GM20000 (cell line): ENCODE data around the gene ASF1B.

Experiments
- DNase-seq: peaks from one replicate; pipeline ENCODE4 v3.0.0; 2012; ENCODE audit warnings: low spot score
- TF ChIP-seq, protein P1 (sequence below): IDR thresholded peaks from 2 replicates; pipeline ENCODE4 v1.5.1; 2012; ENCODE audit warnings: mild to moderate bottlenecking, control low read depth; ENCODE audit errors: extremely low read depth, missing control alignments

Gene ASF1B

DNA sequence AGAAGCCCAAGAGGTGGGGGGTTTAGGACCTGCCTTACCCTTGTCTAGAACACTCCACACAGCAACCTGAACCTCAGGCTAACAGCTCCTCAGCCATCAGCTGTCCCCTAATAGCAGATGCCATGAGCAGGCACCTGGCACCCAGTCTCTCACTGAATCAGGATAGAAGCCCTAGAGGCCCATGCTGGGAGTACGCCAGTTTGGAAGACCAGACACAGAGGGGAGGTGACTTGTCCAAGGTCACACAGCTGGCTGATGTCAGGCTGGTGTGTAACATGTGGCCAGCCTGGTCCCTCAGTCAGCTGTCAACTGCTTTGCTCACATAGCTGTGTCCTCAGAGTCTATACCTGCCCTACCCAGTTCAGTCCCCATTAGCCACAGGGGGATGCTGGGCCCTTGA is 33.1 kb downstream of the ASF1B start:
- DNase-seq: no peak
- TF ChIP-seq, protein P1, sequence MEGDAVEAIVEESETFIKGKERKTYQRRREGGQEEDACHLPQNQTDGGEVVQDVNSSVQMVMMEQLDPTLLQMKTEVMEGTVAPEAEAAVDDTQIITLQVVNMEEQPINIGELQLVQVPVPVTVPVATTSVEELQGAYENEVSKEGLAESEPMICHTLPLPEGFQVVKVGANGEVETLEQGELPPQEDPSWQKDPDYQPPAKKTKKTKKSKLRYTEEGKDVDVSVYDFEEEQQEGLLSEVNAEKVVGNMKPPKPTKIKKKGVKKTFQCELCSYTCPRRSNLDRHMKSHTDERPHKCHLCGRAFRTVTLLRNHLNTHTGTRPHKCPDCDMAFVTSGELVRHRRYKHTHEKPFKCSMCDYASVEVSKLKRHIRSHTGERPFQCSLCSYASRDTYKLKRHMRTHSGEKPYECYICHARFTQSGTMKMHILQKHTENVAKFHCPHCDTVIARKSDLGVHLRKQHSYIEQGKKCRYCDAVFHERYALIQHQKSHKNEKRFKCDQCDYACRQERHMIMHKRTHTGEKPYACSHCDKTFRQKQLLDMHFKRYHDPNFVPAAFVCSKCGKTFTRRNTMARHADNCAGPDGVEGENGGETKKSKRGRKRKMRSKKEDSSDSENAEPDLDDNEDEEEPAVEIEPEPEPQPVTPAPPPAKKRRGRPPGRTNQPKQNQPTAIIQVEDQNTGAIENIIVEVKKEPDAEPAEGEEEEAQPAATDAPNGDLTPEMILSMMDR: no peak

DNA sequence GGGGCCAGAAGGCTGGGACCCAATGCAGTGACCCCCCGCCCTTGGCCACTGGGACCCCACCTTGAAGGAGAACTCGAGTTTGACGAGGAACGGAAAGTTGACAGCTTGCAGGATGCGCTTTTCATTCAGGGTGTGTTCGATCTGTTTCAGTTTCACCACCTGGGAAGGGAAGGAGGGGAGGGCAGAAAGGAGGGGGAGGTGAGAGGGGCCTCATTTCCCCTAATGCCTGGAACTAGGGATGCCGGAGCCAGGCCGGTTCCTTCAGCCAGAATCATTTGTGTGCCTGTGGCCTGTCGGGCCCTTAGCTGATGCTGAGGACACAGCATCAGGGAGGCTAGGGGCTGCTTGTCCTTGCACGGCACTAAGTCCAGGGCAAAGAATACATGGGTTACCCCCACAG is 33.6 kb downstream of the ASF1B start:
- DNase-seq: no peak
- TF ChIP-seq, protein P1: no peak

DNA sequence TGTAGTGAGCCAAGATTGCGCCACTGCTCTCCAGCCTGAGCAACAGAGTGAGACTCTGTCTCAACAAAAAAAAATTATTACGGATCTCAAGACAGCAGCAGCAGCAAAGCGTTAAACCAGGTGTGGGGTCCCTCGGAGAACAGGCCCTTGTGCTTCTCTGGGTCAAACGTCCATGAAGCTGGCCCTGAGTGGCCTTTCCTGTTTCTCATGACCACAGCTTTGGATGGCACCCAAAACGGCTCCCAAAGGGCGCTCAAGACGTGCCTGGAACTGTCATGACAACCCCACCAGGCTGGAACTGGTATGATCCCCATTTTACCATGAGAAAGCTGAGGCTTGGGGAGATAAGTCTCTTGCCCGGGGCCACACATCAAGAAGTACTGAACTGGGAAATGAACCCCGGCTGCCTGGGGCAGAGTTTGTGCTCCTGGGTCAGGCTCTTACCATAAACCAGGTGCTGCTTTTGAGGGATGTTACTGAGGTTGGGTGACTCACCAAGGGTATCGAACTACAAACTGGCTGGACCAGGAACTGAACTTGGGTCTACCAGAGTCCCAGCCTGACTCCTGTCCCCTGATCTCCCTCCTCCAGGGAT is 34.2 kb downstream of the ASF1B start:
- TF ChIP-seq, protein P1: no peak
- no peak for DNase-seq

DNA sequence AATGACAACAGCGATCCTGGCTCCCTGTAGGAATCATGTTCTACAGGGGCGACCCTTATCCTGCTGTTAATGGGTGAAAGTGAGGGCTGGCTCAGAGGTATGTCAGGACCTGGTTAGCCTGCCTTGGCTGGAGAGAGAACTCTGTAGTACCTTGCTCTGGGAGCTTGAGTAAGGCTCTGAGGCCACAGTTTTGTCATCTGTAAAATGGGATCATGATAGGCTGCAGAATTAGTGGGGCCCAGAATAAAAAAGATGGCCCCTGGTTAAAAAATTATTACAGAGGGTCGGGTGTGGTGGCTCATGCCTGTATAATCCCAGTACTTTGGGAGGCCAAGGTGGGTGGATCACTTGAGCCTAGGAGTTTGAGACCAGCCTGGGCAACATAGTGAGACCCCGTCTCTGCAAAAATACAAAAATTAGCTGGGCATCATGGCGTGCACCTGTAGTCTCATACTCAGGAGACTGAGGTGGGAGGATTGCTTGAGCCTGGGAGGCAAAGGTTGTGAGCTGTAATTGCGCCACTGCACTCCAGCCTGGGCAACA is 35.3 kb downstream of the ASF1B start:
- TF ChIP-seq, protein P1: no peak

DNA sequence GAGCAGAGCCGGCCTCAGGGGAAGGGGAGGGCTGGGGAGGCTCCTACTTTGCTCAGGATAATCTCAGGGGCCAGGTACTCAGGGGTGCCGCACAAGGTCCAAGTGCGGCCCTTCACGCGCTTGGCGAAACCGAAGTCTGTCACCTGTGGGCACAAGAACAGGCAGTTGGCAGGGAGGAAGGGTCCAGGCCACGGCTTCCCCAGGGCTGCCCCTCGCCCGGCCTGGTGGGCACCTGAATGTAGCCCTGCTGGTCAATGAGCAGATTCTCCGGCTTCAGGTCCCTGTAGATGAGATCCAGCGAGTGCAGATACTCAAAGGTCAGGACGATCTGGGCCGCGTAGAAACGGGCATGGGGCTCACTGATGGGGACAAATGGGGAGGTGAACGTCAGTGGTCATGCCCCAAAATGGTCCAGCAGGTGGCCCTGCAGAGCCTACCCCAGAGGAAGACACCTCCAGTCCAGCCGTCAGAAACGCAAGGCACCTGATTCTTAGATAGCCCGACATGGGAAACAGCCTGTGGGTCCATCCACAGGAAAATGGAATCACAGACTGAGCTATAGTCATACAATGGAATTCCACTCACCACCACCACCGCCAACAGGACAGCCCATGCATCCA is 38.7 kb downstream of the ASF1B start:
- no peak for DNase-seq
- TF ChIP-seq, protein P1: no peak

More for the DNA sequence above, 35.3 kb downstream of the ASF1B start:
- no peak for DNase-seq

DNA sequence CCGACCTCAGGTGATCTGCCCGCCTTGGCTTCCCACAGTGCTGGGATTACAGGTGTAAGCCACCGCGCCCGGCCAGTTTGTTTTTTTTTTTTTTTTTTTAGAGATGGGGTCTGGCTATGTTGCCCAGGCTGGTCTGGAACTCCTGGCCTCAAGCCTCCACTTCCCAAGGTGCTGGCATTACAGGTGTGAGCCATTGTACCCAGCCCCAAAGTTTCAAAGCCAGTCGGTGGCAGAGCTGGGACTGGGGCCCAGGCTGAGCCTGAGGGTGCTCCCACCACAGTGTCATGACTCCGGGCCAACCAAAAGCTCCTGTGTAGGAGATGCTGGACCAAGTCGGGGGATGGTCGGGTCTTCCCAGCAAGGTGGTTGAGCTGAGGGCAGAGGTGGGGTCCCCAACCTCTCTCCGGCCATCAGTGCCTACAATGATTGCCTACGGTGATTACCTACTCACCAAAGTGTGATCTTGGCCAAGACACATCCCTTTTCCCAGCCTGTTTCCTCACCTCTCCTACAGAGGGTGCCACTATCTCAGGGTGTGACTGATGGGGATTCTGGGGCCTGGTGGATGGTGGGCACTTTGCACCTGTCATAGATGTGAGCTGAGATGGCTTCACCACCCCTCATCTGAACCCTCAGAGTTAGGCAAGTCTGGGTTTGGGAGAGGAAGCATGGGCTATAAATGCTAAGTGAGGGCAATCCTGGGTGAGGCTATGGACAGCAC is 40.0 kb downstream of the ASF1B start:
- TF ChIP-seq, protein P1: no peak
- DNase-seq: no peak

DNA sequence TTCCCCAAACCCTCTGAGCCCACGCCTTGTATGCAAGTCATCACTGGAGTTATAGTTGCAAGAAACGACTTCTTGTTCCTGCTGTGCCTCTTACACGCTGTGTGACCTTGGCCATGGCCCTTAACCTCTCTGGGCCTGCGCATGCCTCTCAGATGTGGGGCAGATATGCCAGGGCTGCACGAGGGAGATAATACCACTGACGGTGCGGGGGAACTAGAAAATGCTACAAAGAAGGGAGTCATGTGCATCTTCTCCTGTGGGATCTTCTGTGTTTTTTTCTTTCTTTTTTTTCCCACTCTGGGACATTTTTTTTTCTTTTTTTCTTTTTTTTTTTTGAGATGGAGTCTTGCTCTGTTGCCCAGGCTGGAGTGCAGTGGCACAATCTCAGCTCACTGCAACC is 41.5 kb downstream of the ASF1B start:
- DNase-seq: no peak
- TF ChIP-seq, protein P1: no peak
